GM12892 (cell line): ENCODE results near the gene ANKH.

Experiments used
- DNase-seq: peaks from one replicate; pipeline ENCODE4 v3.0.0; 2011; ENCODE audit not compliant: insufficient read length
- FAIRE-seq: peaks from 2 replicates; lab custom pipeline; 2011; peaks lifted over from hg19 to GRCh38; lab: Jason Lieb, UNC
- POLR2A ChIP-seq: IDR thresholded peaks from 2 replicates; pipeline ENCODE4 v1.6.1; 2011; ENCODE audit warnings: low read depth, low read length, control low read depth
- POLR2AphosphoS5 ChIP-seq: IDR thresholded peaks from 2 replicates; pipeline ENCODE4 v1.6.1; 2011; ENCODE audit warnings: low read depth, low read length, control low read depth
- TAF1 ChIP-seq: IDR thresholded peaks from 2 replicates; pipeline ENCODE4 v1.6.1; 2011; ENCODE audit warnings: low read depth, mild to moderate bottlenecking, control low read depth, low read length, borderline replicate concordance

Gene ANKH

GRCh38 chr5:14794583-14795230 lies 76.9 kb downstream of the ANKH start:
- FAIRE-seq (no peak), DNase-seq (no peak)
- no peak for TF ChIP-seq POLR2AphosphoS5
- TF ChIP-seq POLR2A: no peak
- TF ChIP-seq TAF1: no peak

GRCh38 chr5:14793851-14794250 lies 77.7 kb downstream of the ANKH start:
- FAIRE-seq (no peak), DNase-seq (no peak)
- no peak for TF ChIP-seq POLR2A
- no peak for TF ChIP-seq POLR2AphosphoS5
- no peak for TF ChIP-seq TAF1

GRCh38 chr5:14790911-14791310 lies 80.7 kb downstream of the ANKH start:
- no peak for FAIRE-seq

GRCh38 chr5:14790220-14790619 lies 81.4 kb downstream of the ANKH start:
- FAIRE-seq (no peak), DNase-seq (no peak)

More at GRCh38 chr5:14790911-14791310, 80.7 kb downstream of the ANKH start:
- no peak for DNase-seq
- no peak for TF ChIP-seq POLR2A
- no peak for TF ChIP-seq POLR2AphosphoS5
- TF ChIP-seq TAF1: no peak

GRCh38 chr5:14787801-14788579 lies 83.6 kb downstream of the ANKH start:
- no peak for DNase-seq
- FAIRE-seq: no peak
- no peak for TF ChIP-seq POLR2AphosphoS5
- no peak for TF ChIP-seq TAF1
- no peak for TF ChIP-seq POLR2A

More at GRCh38 chr5:14790220-14790619, 81.4 kb downstream of the ANKH start:
- TF ChIP-seq POLR2A (no peak), POLR2AphosphoS5 (no peak), TAF1 (no peak)

GRCh38 chr5:14783691-14784090 lies 87.9 kb downstream of the ANKH start:
- no peak for DNase-seq
- TF ChIP-seq POLR2A: no peak
- no peak for TF ChIP-seq POLR2AphosphoS5
- TF ChIP-seq TAF1: no peak
- FAIRE-seq: no peak

GRCh38 chr5:14782591-14782990 lies 89.0 kb downstream of the ANKH start:
- TF ChIP-seq POLR2AphosphoS5 (no peak), POLR2A (no peak), TAF1 (no peak)
- DNase-seq (no peak), FAIRE-seq (no peak)

- TF ChIP-seq POLR2AphosphoS5 (no peak), POLR2A (no peak), TAF1 (no peak)
- FAIRE-seq (no peak), DNase-seq (no peak)
Measured at GRCh38 chr5:14781106-14781505, 90.5 kb downstream of the ANKH start.

- FAIRE-seq (no peak), DNase-seq (no peak)
- no peak for TF ChIP-seq POLR2AphosphoS5
Measured at GRCh38 chr5:14779975-14780374, 91.6 kb downstream of the ANKH start.

- DNase-seq (no peak), FAIRE-seq (no peak)
Measured at GRCh38 chr5:14778792-14779070, 92.8 kb downstream of the ANKH start.

GRCh38 chr5:14777932-14778791 lies 93.4 kb downstream of the ANKH start:
- TF ChIP-seq POLR2A (no peak), POLR2AphosphoS5 (no peak), TAF1 (no peak)
- DNase-seq (no peak), FAIRE-seq (no peak)

More at GRCh38 chr5:14778792-14779070, 92.8 kb downstream of the ANKH start:
- no peak for TF ChIP-seq POLR2AphosphoS5
- TF ChIP-seq POLR2A: no peak
- no peak for TF ChIP-seq TAF1
